HL-60/S4 (cell line): Measurements from ENCODE around the gene CLK2.
"Not testable (repeated sequence)": the region's sequence is repeated elsewhere in the genome, so short reads cannot be mapped to it uniquely, and the experiment has no call there.

Experiments used
- in situ Hi-C: fragments of 300-500 bp; cut with MboI; formaldehyde crosslinking; loops from 2 replicates; pipeline ENCODE4 v1.14.3; 2022; ENCODE audit warnings: low sequenced_read_pairs

The CLK2 gene

GRCh38 chr1:155244368-155245162 is 28.7 kb downstream of the CLK2 start:
- in situ Hi-C loops = no loop called here

- in situ Hi-C loops = no loop called here
These were observed 30.4 kb downstream of the CLK2 start for GRCh38 chr1:155242805-155243358.

- in situ Hi-C loops = no loop called here
These were observed 31.5 kb downstream of the CLK2 start for GRCh38 chr1:155241841-155242264.

- in situ Hi-C loops = no loop called here
These were observed 32.1 kb downstream of the CLK2 start for GRCh38 chr1:155241069-155241679.

- in situ Hi-C loops = no loop called here
These were observed 36.9 kb downstream of the CLK2 start for GRCh38 chr1:155236451-155236850.

GRCh38 chr1:155235375-155235774 is 37.9 kb downstream of the CLK2 start:
- in situ Hi-C loops = not testable (repeated sequence)

- in situ Hi-C loops = not testable (repeated sequence)
These were observed 39.8 kb downstream of the CLK2 start for GRCh38 chr1:155233502-155233901.

- in situ Hi-C loops = not testable (repeated sequence)
These were observed 41.0 kb downstream of the CLK2 start for GRCh38 chr1:155232001-155232978.

GRCh38 chr1:155231302-155231701 is 42.0 kb downstream of the CLK2 start:
- in situ Hi-C loops = not testable (repeated sequence)

- in situ Hi-C loops = no loop called here
These were observed 45.2 kb downstream of the CLK2 start for GRCh38 chr1:155228096-155228427.

GRCh38 chr1:155227261-155228095 is 45.8 kb downstream of the CLK2 start:
- in situ Hi-C loops = no loop called here

GRCh38 chr1:155226910-155227260 is 46.4 kb downstream of the CLK2 start:
- in situ Hi-C loops = no loop called here

GRCh38 chr1:155226188-155226909 is 47.0 kb downstream of the CLK2 start:
- in situ Hi-C loops = no loop called here

GRCh38 chr1:155225404-155225759 is 47.9 kb downstream of the CLK2 start:
- in situ Hi-C loops = not testable (repeated sequence)

GRCh38 chr1:155223047-155223446 is 50.3 kb downstream of the CLK2 start:
- in situ Hi-C loops = no loop called here

- in situ Hi-C loops = not testable (repeated sequence)
These were observed 52.9 kb downstream of the CLK2 start for GRCh38 chr1:155220211-155220965.

- in situ Hi-C loops = no loop called here
These were observed 53.7 kb downstream of the CLK2 start for GRCh38 chr1:155219592-155220031.

- in situ Hi-C loops = no loop called here
These were observed 54.3 kb downstream of the CLK2 start for GRCh38 chr1:155218854-155219591.
